Activated CD4-positive, alpha-beta T cell treated with anti-CD3 and anti-CD28 coated beads for 36 hours (primary cell): ENCODE measurements around the gene SNRPB2. TPM values are rescaled to one million over a fixed set of nuclear protein-coding genes. Genes with fewer than 3 reads are reported as not detected.

Experiments
- total RNA-seq, 2 experiments: library from RNA; stranded (reverse); gene quantifications; one replicate each; pipeline ENCODE4 v1.2.3, GENCODE V29; 2021

Gene SNRPB2
- total RNA-seq, 2 experiments from 2014 or later, result 122 to 129 TPM

Other genes with a start within 250 kb of the SNRPB2 start
- gene KIF16B, start 156.6 kb upstream of the SNRPB2 start, total RNA-seq, result 1 to 10 TPM; 7.5 to 8.7 TPM
- gene OTOR, start 18.3 kb downstream of the SNRPB2 start, total RNA-seq, result not detected